Transverse colon (tissue), 4 donors: Measurements from ENCODE around the gene CNNM2. TPM values are rescaled to one million over a fixed set of nuclear protein-coding genes. Genes with fewer than 3 reads are reported as not detected.

Experiments used
- DNase-seq: peaks from one replicate; pipeline ENCODE4 v3.0.0-alpha.2; 2019
- H3K27ac ChIP-seq, 4 donors: fragments of 200-600 bp; sonication (generic); 2 replicates each; pipeline ENCODE4 v1.5.1; 2016 to 2018; ENCODE audit warnings: inconsistent platforms in 4 of 4
- H3K27me3 ChIP-seq: fragments of 200-600 bp; sonication (generic); 2 replicates; pipeline ENCODE4 v1.5.1; 2017; ENCODE audit warnings: inconsistent platforms
- H3K36me3 ChIP-seq, 4 donors: fragments of 200-600 bp; sonication (generic); 2 replicates each; pipeline ENCODE4 v1.5.1; 2017 to 2019; ENCODE audit warnings: inconsistent platforms in 4 of 4
- H3K4me1 ChIP-seq, 4 donors: fragments of 200-600 bp; sonication (generic); 2 replicates each; pipeline ENCODE4 v1.5.1; 2017 to 2020; ENCODE audit warnings: inconsistent platforms in 4 of 4
- H3K4me3 ChIP-seq, 4 donors: fragments of 200-600 bp; sonication (generic); 1 replicate in 1 of 4; 2 replicates in 3 of 4; pipeline versions ENCODE4 v1.5.1 to v1.6.1; 2017 to 2019; ENCODE audit warnings: inconsistent platforms in 4 of 4
- H3K9me3 ChIP-seq, 2 donors: fragments of 200-600 bp; sonication (generic); 2 replicates each; pipeline ENCODE4 v1.5.1; 2017 to 2019; ENCODE audit warnings: inconsistent platforms in 2 of 2
- CTCF ChIP-seq, 5 experiments: fragments of 200-600 bp in 3 of 5; fragments of 450-650 bp in 2 of 5; sonication (generic) in 3 of 5; IDR thresholded peaks; 1 replicate in 2 of 5; 2 replicates in 3 of 5; pipeline ENCODE4 v1.5.1; 2016 to 2017; ENCODE audit warnings: antibody characterized with exemption in 5 of 5, inconsistent platforms in 3 of 5, mild to moderate bottlenecking in 2 of 5, moderate library complexity in 1 of 5
- EP300 ChIP-seq: sonication (generic); formaldehyde crosslinking; IDR thresholded peaks from one replicate; pipeline ENCODE4 v1.6.1; 2017; ENCODE audit warnings: antibody characterized with exemption, low read depth
- POLR2A ChIP-seq: fragments of 450-650 bp; IDR thresholded peaks from one replicate; pipeline ENCODE4 v1.6.1; 2016; ENCODE audit warnings: antibody characterized with exemption, mild to moderate bottlenecking, moderate library complexity
- POLR2AphosphoS5 ChIP-seq, 3 donors: sonication (generic); formaldehyde crosslinking; IDR thresholded peaks; one replicate each; pipeline ENCODE4 v1.6.1; 2016; ENCODE audit warnings: antibody characterized with exemption in 3 of 3
- WGBS, 2 donors: methylation state at CpG; one replicate each; pipeline ENCODE4 v1.1.5; 2018; ENCODE audit warnings: low coverage in 1 of 2; 5-methylcytosine and 5-hydroxymethylcytosine counted together
- in situ Hi-C, 4 donors: fragments of 200-750 bp; cut with MboI; loops; one replicate each; pipeline versions ENCODE4 v1.15.0 to v1.15.1; 2017; ENCODE audit warnings: low sequenced_read_pairs in 3 of 4, low pct_ligation_motif_present in 1 of 4, low pct_unique_long_range_greater_than_20kb in 1 of 4
- intact Hi-C: fragments of 100-400 bp; cut with DNase I; formaldehyde crosslinking; loops from one replicate; pipeline ENCODE4 v1.15.1; 2023; ENCODE audit warnings: low total_unique reads
- total RNA-seq, 4 donors: library from RNA; depleted of rRNA; stranded (reverse); fragments of >200 nt; gene quantifications; one replicate each; pipeline ENCODE4 v1.1.0, GENCODE V29; 2016

CNNM2 gene
- total RNA-seq, 4 donors from 2014 or later, result 48.0 to 144 (median 100) TPM

- 84 to 86% methylated on average over 2 of the region's 2 CpGs for WGBS, 2 donors
- Histone ChIP-seq H3K9me3 (no peaks in the 10 kb centered on the region), H3K36me3 (no peaks in the 10 kb centered on the region), H3K27me3 (no peaks in the 10 kb centered on the region), H3K27ac (no peak overlapping the region), H3K4me1 (no peaks in the 10 kb centered on the region), H3K4me3 (no peak overlapping the region)
- TF ChIP-seq EP300, result no peak
- TF ChIP-seq CTCF (IDR thresholded peaks at IDR 0.05), result no peak
- no peak for TF ChIP-seq POLR2AphosphoS5 (IDR thresholded peaks at IDR 0.05)
- TF ChIP-seq POLR2A, result no peak
- in situ Hi-C loops, result no loop called here
- DNase-seq, result no peak
- intact Hi-C loops, result no loop called here
These were observed 37.8 kb upstream of the CNNM2 start for GRCh38 chr10:102880256-102880655.

GRCh38 chr10:102888048-102888447, 30.0 kb upstream of the CNNM2 start:
- intact Hi-C loops, result no loop called here
- H3K4me1 ChIP-seq, result no peaks in the 10 kb centered on the region
- WGBS, 2 donors, result 85 to 87% methylated on average over 1 of the region's 1 CpG
- H3K4me3 ChIP-seq, result no peak overlapping the region
- no peaks in the 10 kb centered on the region for H3K36me3 ChIP-seq
- no peaks in the 10 kb centered on the region for H3K9me3 ChIP-seq
- H3K27me3 ChIP-seq, result no peaks in the 10 kb centered on the region
- H3K27ac ChIP-seq, result no peak overlapping the region
- in situ Hi-C loops, result no loop called here
- no peak for DNase-seq
- TF ChIP-seq EP300 (no peak), POLR2A (no peak), POLR2AphosphoS5 (IDR thresholded peaks at IDR 0.05) (no peak), CTCF (IDR thresholded peaks at IDR 0.05) (no peak)

GRCh38 chr10:102894466-102895213, 23.5 kb upstream of the CNNM2 start:
- Histone ChIP-seq H3K36me3 (no peaks in the 10 kb centered on the region), H3K27ac (no peak overlapping the region), H3K4me1 (no peaks in the 10 kb centered on the region), H3K9me3 (no peaks in the 10 kb centered on the region), H3K27me3 (no peaks in the 10 kb centered on the region), H3K4me3 (no peak overlapping the region)
- 77 to 79% methylated on average over 4 of the region's 4 CpGs for WGBS, 2 donors
- TF ChIP-seq CTCF (IDR thresholded peaks at IDR 0.05) (no peak), POLR2AphosphoS5 (IDR thresholded peaks at IDR 0.05) (no peak), POLR2A (no peak), EP300 (no peak)
- intact Hi-C loops, result loop anchor here (5.0 kb wide), 1 partner anchor 57 kb away; the partner anchor contains the start of gene CYP17A1
- in situ Hi-C loops, result loop anchor here in 1 of 4 donors (10.0 kb wide), 1 partner anchor 170 kb away; no protein-coding TSS in a partner anchor
- no peak for DNase-seq

- Histone ChIP-seq H3K4me3 (no peak overlapping the region), H3K27me3 (no peaks in the 10 kb centered on the region), H3K9me3 (no peaks in the 10 kb centered on the region), H3K27ac (no peak overlapping the region), H3K36me3 (no peaks in the 10 kb centered on the region), H3K4me1 (no peaks in the 10 kb centered on the region)
- intact Hi-C loops (loop anchor here (2.0 kb wide), 1 partner anchor 171 kb away; no protein-coding TSS in a partner anchor), in situ Hi-C loops (loop anchor here (5.0 to 25.0 kb wide), 5 partner anchors 63 to 337 kb away; partner anchors contain the start of genes CYP17A1 (in 3 of the 4) and RPEL1 (in 1 of the 4))
- 73 to 81% methylated on average over 3 of the region's 3 CpGs for WGBS, 2 donors
- TF ChIP-seq CTCF (IDR thresholded peaks at IDR 0.05) (no peak), EP300 (no peak), POLR2A (no peak), POLR2AphosphoS5 (IDR thresholded peaks at IDR 0.05) (no peak)
- no peak for DNase-seq
These were observed 18.1 kb upstream of the CNNM2 start for GRCh38 chr10:102900006-102900405.
